ENCODE measurements around the gene GATAD1. TPM values are rescaled to one million over a fixed set of nuclear protein-coding genes. Genes with fewer than 3 reads are reported as not detected.

The GATAD1 gene
- total RNA-seq, 2 donors from 2014 or later: 22.9 to 28.8 TPM

DNA sequence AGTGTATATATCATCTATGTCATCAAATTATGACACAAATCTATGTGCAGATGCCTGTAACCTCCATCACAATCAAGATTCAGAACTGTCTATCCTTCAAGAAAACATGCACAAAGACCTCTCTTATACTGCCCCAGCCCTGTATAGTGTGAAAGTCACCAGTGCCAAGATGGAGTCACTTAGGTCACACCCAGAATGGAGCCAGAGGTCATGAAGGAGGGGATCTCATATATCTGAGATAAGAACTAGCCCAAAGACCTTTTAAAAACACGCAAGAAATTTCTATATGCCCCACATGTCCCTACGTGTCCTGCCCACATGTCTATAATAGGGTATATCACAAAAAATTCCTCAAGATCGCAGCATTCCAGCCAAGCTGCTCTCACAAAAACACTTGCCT lies 20.1 kb upstream of the GATAD1 start:
- intact Hi-C loops (cut with DNase I): no loop called here
- Histone ChIP-seq H3K36me3 (no peaks in the 10 kb centered on the region), H3K9me3 (no peaks in the 10 kb centered on the region), H3K4me1 (no peaks in the 10 kb centered on the region), H3K27ac (no peak overlapping the region), H3K27me3 (no peaks in the 10 kb centered on the region), H3K4me3 (no peak overlapping the region), H3K9ac (ENCODE audit: low read depth in 2 of 2, low read length in 2 of 2) (no peak overlapping the region)
- no peak for DNase-seq
- TF ChIP-seq, protein P1, sequence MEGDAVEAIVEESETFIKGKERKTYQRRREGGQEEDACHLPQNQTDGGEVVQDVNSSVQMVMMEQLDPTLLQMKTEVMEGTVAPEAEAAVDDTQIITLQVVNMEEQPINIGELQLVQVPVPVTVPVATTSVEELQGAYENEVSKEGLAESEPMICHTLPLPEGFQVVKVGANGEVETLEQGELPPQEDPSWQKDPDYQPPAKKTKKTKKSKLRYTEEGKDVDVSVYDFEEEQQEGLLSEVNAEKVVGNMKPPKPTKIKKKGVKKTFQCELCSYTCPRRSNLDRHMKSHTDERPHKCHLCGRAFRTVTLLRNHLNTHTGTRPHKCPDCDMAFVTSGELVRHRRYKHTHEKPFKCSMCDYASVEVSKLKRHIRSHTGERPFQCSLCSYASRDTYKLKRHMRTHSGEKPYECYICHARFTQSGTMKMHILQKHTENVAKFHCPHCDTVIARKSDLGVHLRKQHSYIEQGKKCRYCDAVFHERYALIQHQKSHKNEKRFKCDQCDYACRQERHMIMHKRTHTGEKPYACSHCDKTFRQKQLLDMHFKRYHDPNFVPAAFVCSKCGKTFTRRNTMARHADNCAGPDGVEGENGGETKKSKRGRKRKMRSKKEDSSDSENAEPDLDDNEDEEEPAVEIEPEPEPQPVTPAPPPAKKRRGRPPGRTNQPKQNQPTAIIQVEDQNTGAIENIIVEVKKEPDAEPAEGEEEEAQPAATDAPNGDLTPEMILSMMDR (IDR thresholded peaks at IDR 0.05): no peak

DNA sequence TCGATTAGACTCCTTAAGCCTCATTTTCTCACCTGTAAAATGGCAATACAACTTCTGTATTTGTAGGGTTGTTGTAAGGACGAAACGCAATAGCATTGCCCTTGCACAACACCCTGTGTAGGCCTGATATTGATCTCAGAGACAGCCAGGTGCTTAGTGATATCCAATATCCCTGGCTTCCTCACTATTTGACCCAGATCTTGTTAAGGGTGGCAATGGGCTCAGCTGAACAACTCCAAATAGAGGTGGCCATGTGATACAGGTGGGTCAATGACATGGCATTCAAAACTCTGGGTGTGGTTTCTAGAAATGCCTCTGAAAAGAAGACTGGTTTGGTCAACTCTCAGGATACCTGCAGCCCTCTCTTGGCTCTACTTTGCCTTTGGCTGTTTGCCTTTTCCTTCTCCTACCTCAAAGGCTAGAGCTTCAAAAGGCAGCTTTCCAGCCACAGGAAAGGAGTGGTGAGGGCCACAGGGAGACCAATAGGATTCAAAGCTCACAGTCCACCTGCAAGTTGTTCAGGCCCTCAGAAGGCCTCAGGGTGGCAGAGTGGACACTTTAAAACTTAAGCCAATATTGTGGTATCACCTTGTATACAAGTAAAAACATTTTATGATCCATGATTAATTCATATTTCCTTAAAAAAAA lies 14.9 kb upstream of the GATAD1 start:
- H3K9me3 ChIP-seq: no peaks in the 10 kb centered on the region
- intact Hi-C loops (cut with DNase I): no loop called here
- H3K9ac ChIP-seq (ENCODE audit: low read depth in 2 of 2, low read length in 2 of 2): no peak overlapping the region
- no peak for DNase-seq
- no peak overlapping the region for H3K27ac ChIP-seq
- TF ChIP-seq, protein P1 (IDR thresholded peaks at IDR 0.05): no peak
- no peaks in the 10 kb centered on the region for H3K4me1 ChIP-seq
- no peak overlapping the region for H3K4me3 ChIP-seq
- no peaks in the 10 kb centered on the region for H3K36me3 ChIP-seq
- H3K27me3 ChIP-seq: no peaks in the 10 kb centered on the region

DNA sequence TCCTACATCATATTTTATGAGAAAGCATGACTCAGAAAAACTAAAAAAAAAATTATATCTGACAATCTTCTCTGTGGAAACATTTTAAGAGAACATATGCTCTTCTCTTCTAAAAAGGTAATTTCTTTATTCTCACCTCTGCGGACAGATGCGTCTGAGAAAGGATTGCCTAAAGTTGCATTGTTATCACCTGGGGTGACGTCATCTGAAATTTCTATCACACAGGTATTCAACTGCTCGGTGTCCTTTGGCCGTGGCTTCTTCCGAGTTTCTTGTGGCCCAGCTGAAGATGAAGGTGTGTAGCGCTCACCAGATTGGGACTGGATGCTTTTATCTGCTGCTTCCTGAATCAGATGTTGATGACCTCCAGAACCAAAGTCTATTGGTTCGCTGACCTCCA lies 14.3 kb upstream of the GATAD1 start:
- intact Hi-C loops (cut with DNase I): no loop called here
- DNase-seq: no peak
- H3K4me3 ChIP-seq: no peak overlapping the region

DNA sequence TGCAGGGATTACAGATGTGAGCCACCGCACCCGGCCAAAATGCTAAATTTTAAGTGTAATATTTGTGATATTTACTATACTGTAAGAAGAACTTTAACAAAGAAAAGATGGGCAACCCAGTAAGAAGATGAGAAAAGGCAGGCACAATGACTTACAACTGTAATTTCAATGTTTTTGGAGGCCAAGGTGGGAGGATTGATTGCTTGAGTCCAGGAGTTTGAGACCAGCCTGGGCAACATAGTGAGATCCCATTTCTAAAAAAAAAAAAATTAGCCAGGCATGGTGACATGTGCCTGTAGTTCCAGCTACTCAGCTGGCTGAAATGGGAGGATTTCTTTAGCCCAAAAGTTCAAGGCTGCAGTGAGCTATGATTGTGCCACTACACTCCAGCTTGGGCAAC lies 11.7 kb upstream of the GATAD1 start:
- TF ChIP-seq, protein P1 (IDR thresholded peaks at IDR 0.05): no peak
- no peak overlapping the region for H3K27ac ChIP-seq
- H3K4me3 ChIP-seq: no peak overlapping the region
- intact Hi-C loops (cut with DNase I): no loop called here
- H3K9me3 ChIP-seq: no peaks in the 10 kb centered on the region
- no peaks in the 10 kb centered on the region for H3K27me3 ChIP-seq
- no peaks in the 10 kb centered on the region for H3K36me3 ChIP-seq
- no peaks in the 10 kb centered on the region for H3K4me1 ChIP-seq
- DNase-seq: no peak
- H3K9ac ChIP-seq (ENCODE audit: low read depth in 2 of 2, low read length in 2 of 2): no peak overlapping the region

More for the DNA sequence above, 14.3 kb upstream of the GATAD1 start:
- Histone ChIP-seq H3K27ac (no peak overlapping the region), H3K9me3 (no peaks in the 10 kb centered on the region), H3K9ac (ENCODE audit: low read depth in 2 of 2, low read length in 2 of 2) (no peak overlapping the region), H3K27me3 (no peaks in the 10 kb centered on the region), H3K4me1 (no peaks in the 10 kb centered on the region), H3K36me3 (no peaks in the 10 kb centered on the region)
- TF ChIP-seq, protein P1 (IDR thresholded peaks at IDR 0.05): no peak

DNA sequence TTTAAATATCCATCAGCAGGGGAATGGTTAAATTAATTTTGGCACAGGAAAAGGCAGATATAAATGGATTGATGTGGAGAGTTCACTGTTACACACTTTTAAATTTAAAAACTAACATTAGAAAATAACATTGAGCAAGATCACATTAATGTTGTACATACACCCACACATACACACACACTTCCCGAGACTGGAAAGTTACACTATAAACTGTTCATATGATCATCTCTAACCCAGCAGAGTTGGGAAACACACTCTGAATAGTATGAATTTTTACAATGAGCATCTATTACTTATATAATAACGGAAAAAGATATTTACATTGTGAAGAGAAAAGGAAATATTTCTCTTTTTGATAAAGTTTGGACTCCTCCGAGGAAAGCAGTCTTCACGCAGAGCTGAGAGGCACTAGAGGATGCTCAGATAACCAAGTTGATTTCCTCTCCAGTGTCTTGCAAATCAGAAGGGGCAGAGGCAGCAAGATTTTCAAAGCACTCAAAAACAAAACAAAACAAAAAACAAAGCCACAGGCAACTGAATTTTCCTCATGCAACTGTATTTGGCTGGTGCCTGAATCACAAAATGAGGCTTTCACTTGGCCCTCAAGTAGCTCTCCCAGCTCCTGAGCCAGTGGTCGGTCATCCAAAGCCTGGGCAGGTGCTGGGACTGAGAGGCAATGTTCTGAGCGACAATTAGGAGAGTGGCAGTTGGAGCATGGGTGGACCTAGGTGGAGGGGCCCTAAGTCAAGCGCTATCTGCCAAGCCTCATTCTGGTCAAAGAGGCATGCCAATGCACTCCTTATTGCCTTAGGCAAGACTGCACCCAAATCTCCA lies 10.5 kb upstream of the GATAD1 start:
- Histone ChIP-seq H3K27me3 (no peaks in the 10 kb centered on the region), H3K4me1 (no peaks in the 10 kb centered on the region), H3K36me3 (no peaks in the 10 kb centered on the region), H3K4me3 (no peak overlapping the region), H3K9me3 (no peaks in the 10 kb centered on the region), H3K27ac (no peak overlapping the region), H3K9ac (ENCODE audit: low read depth in 2 of 2, low read length in 2 of 2) (no peak overlapping the region)
- TF ChIP-seq, protein P1 (IDR thresholded peaks at IDR 0.05): no peak
- DNase-seq: no peak
- intact Hi-C loops (cut with DNase I): no loop called here
